GM23248 (cell line): ENCODE results near the gene ZMYM2. TPM values are rescaled to one million over a fixed set of nuclear protein-coding genes. Genes with fewer than 3 reads are reported as not detected.
A peak's percentile ranks its signal among the peaks of the same experiment; 100 is the strongest.

Source experiments
- DNase-seq: peaks from one replicate; pipeline ENCODE4 v3.0.0-alpha.2; 2015
- H2AFZ ChIP-seq: fragments of 200-600 bp; sonication (generic); 2 replicates; pipeline ENCODE4 v1.6.1; 2016; ENCODE audit warnings: antibody characterized with exemption
- H3F3A ChIP-seq: fragments of 200-600 bp; sonication (generic); 2 replicates; pipeline ENCODE4 v1.6.1; 2016; ENCODE audit warnings: mild to moderate bottlenecking, antibody characterized with exemption, mixed run types; ENCODE audit not compliant: insufficient read depth
- H3K27ac ChIP-seq: fragments of 200-600 bp; sonication (generic); 2 replicates; pipeline ENCODE4 v1.5.1; 2016; ENCODE audit warnings: mild to moderate bottlenecking
- H3K27me3 ChIP-seq: fragments of 200-600 bp; sonication (generic); replicated peaks from 2 replicates; pipeline ENCODE4 v1.6.1; 2016; ENCODE audit warnings: mild to moderate bottlenecking; ENCODE audit not compliant: insufficient read depth
- H3K36me3 ChIP-seq: fragments of 200-600 bp; sonication (generic); 2 replicates; pipeline ENCODE4 v1.6.1; 2016; ENCODE audit warnings: low read depth, mild to moderate bottlenecking
- H3K4me1 ChIP-seq: fragments of 200-600 bp; sonication (generic); 2 replicates; pipeline ENCODE4 v1.6.1; 2016; ENCODE audit warnings: mild to moderate bottlenecking; ENCODE audit not compliant: insufficient read depth
- H3K4me2 ChIP-seq: fragments of 200-600 bp; sonication (generic); one replicate; pipeline ENCODE4 v1.6.1; 2016; ENCODE audit warnings: mild to moderate bottlenecking; ENCODE audit not compliant: unreplicated experiment
- H3K4me3 ChIP-seq: fragments of 200-600 bp; sonication (generic); 2 replicates; pipeline ENCODE4 v1.5.1; 2016; ENCODE audit warnings: mild to moderate bottlenecking
- H3K79me2 ChIP-seq: fragments of 200-600 bp; sonication (generic); 2 replicates; pipeline ENCODE4 v1.6.1; 2016; ENCODE audit warnings: mild to moderate bottlenecking; ENCODE audit not compliant: insufficient read depth
- H3K9ac ChIP-seq: fragments of 200-600 bp; sonication (generic); 2 replicates; pipeline ENCODE4 v1.6.1; 2016; ENCODE audit warnings: mild to moderate bottlenecking
- H3K9me2 ChIP-seq: fragments of 200-600 bp; sonication (generic); 2 replicates; pipeline ENCODE4 v1.6.1; 2016; ENCODE audit warnings: mixed run types, mild to moderate bottlenecking, moderate library complexity; ENCODE audit not compliant: insufficient read depth
- H3K9me3 ChIP-seq: fragments of 200-600 bp; sonication (generic); one replicate; pipeline ENCODE4 v1.6.1; 2017; ENCODE audit warnings: low read depth
- H4K20me1 ChIP-seq: fragments of 200-600 bp; sonication (generic); 2 replicates; pipeline ENCODE4 v1.6.0; 2016; ENCODE audit not compliant: insufficient read depth
- EZH2 ChIP-seq: fragments of 200-600 bp; sonication (generic); IDR thresholded peaks from 2 replicates; pipeline ENCODE4 v1.6.1; 2018; ENCODE audit warnings: antibody characterized with exemption, mild to moderate bottlenecking; ENCODE audit not compliant: insufficient read depth, poor library complexity, severe bottlenecking
- EZH2phosphoT487 ChIP-seq: fragments of 200-600 bp; sonication (generic); IDR thresholded peaks from 2 replicates; pipeline ENCODE4 v1.6.1; 2018; ENCODE audit warnings: antibody characterized with exemption, moderate library complexity, mild to moderate bottlenecking, low read depth; ENCODE audit not compliant: insufficient read depth
- WGBS, 2 experiments: methylation state at CpG; one replicate each; pipeline ENCODE4 v1.1.6; 2015 to 2017; ENCODE audit warnings: low lambda C conversion rate in 2 of 2, low coverage in 1 of 2; ENCODE audit errors: missing lambda C conversion rate in 2 of 2; 5-methylcytosine and 5-hydroxymethylcytosine counted together
- in situ Hi-C: fragments of 300-500 bp; cut with MboI; formaldehyde crosslinking; loops from 2 replicates; pipeline ENCODE4 v1.15.0; 2020
- polyA plus RNA-seq: library from polyadenylated mRNA; unstranded; fragments of >200 nt; fragmentation: Nextera tagmentation; extraction: Ambion mirVana; gene quantifications from 2 replicates; pipeline ENCODE4 v1.2.1, GENCODE V29; 2016
- total RNA-seq: library from RNA; depleted of rRNA; stranded (reverse); fragments of >200 nt; shearing (Covaris generic); gene quantifications from 2 replicates; pipeline ENCODE4 v1.2.3, GENCODE V29; 2014

ZMYM2 gene
- total and polyA plus RNA-seq, 2 experiments from 2014 or later, result 14.9 to 35.0 TPM

DNA sequence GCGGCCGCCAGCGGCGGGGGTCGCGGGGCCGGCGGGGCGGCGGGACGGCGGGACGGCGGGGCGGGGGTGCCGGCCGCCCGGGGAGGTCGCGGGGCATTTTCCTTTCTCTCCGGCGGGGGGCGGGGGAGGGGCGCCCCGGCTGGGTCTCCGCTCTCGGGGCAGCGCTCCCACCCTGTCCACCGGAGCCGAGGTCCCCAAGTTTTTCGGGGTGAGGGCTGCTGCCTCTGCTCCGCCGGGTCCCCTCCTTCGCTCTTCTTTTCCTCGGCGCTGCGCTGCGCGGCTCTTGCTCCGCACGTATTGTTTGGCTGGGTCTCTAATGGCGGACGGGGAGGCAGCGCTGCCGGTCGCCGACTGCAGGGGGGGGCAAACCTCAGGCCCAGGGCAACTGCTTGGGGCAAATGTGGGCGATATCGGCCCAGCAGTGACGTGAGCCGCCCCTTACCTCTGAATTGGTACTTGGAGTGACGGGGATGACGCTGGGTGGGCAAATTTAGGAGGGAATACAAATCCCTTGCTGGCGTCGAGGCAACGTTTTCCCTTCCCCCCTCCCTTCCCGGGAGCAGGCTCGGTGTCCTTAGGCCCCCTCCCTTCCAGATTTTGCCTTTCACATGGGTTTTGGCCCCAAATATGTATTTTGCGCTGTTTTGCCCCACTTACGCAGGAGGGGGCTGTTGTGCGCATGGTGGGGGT is 759 bp downstream of the ZMYM2 start:
- DNase-seq, result peak; percentile 81
- peak overlapping the region; percentile 87 for H3K9ac ChIP-seq

DNA sequence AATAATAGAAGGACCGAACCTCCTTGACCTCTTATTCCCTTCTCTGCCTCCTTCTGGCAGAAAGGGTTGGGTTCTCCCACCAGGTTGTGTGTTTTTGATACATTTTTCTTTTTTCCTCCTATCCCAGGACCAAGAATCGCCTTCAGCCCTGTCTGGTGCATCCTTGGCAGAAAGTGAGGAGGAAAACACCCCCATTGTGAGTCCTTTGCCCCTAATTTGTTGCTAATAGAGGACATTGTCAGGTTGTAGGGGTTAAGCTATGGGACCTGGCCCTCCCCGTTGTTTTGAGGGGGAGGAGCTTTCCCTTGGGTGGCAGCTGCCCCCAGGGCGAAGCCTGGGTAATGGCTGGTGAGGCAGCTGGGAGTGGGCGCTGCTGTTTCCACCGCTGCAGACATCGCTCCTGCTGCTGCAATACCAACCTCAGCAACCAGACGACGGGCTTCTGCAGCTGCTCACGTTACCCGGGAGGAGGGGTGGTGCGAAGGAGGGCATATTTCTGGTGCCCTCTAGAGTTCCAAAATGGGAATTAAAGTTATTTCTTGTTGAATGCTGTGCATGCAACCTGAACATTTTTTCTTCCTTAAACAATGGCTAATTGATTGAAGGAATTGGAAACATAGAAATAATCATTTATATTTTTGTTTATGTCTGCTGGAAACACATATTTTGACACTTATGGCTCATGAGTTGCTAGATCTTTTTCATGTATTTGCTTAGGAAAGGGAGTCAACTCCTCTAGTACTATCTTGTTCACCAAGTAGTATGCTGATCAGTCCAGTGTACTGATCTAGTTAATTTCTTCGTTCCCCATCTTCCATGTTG is 1.5 kb downstream of the ZMYM2 start:
- Histone ChIP-seq H3K9ac (peak overlapping the region; percentile 87), H3K79me2 (peaks cover 57% of the 10 kb centered on the region), H2AFZ (peak overlapping the region; percentile 81), H3F3A (peaks cover 12% of the 10 kb centered on the region; the same call in 1 of the 2 replicates), H3K4me2 (peak overlapping the region; percentile 93), H3K9me3 (no peaks in the 10 kb centered on the region), H3K4me3 (peak overlapping the region; percentile 78), H3K9me2 (no peaks in the 10 kb centered on the region), H4K20me1 (peaks cover 17% of the 10 kb centered on the region; the same call in 1 of the 2 replicates), H3K36me3 (peaks cover 33% of the 10 kb centered on the region), H3K27me3 (no peaks in the 10 kb centered on the region), H3K27ac (peak overlapping the region; percentile 83), H3K4me1 (peaks cover 20% of the 10 kb centered on the region)
- 0 to 3% methylated on average over 13 of the region's 13 CpGs for WGBS, 2 experiments
- in situ Hi-C loops, result no loop called here
- peak; percentile 97 for DNase-seq
- TF ChIP-seq EZH2phosphoT487 (no peak), EZH2 (no peak)

More for the DNA sequence above, 759 bp downstream of the ZMYM2 start:
- Histone ChIP-seq H3K9me3 (no peaks in the 10 kb centered on the region), H3K36me3 (peaks cover 28% of the 10 kb centered on the region), H3K27ac (peak overlapping the region; percentile 83), H3K9me2 (no peaks in the 10 kb centered on the region), H3K4me2 (peak overlapping the region; percentile 93), H2AFZ (peak overlapping the region; percentile 81), H3K27me3 (no peaks in the 10 kb centered on the region), H3K4me1 (peaks cover 20% of the 10 kb centered on the region), H3K4me3 (peak overlapping the region; percentile 78), H4K20me1 (peaks cover 16% of the 10 kb centered on the region; the same call in 1 of the 2 replicates), H3F3A (peaks cover 12% of the 10 kb centered on the region; the same call in 1 of the 2 replicates), H3K79me2 (peaks cover 49% of the 10 kb centered on the region)
- TF ChIP-seq EZH2phosphoT487 (no peak), EZH2 (no peak)
- in situ Hi-C loops, result no loop called here
- 1% methylated on average over 32 to 34 of the region's 61 CpGs for WGBS, 2 experiments

DNA sequence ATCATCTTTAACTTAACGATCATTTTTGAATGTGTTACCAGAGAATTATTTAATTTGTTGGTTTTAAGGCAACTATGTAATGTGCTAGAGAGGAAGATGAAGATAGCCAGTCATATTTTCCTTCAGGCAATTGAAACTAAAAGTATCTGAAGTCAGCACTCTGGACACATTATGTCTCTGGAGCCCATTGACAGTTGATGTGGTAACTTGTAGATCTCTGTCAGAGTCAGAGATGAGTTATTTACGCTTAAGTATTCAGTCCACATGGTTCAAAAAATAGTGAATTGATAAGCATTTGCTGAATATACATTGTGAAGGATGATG is 2.1 kb downstream of the ZMYM2 start:
- no peaks in the 10 kb centered on the region for H3K9me3 ChIP-seq
- no peaks in the 10 kb centered on the region for H3K27me3 ChIP-seq
- 48% methylated on average over 2 of the region's 2 CpGs for WGBS, 2 experiments
- no peak for TF ChIP-seq EZH2phosphoT487
- TF ChIP-seq EZH2, result no peak
- H3K9ac ChIP-seq, result peak overlapping the region; percentile 47
- in situ Hi-C loops, result no loop called here
- H4K20me1 ChIP-seq, result peaks cover 21% of the 10 kb centered on the region; the same call in 1 of the 2 replicates
- H3K4me1 ChIP-seq, result peaks cover 20% of the 10 kb centered on the region
- H3K36me3 ChIP-seq, result peaks cover 37% of the 10 kb centered on the region
- peak; percentile 20 for DNase-seq
- H3K4me2 ChIP-seq, result peak overlapping the region; percentile 93
- H3K4me3 ChIP-seq, result peak overlapping the region; percentile 78
- peaks cover 62% of the 10 kb centered on the region for H3K79me2 ChIP-seq
- H3K9me2 ChIP-seq, result no peaks in the 10 kb centered on the region
- H3K27ac ChIP-seq, result 0 out of 2 replicates have a peak overlapping the region, but pooled peaks have one; percentile 3
- peaks cover 12% of the 10 kb centered on the region; the same call in 1 of the 2 replicates for H3F3A ChIP-seq
- no peak overlapping the region for H2AFZ ChIP-seq

DNA sequence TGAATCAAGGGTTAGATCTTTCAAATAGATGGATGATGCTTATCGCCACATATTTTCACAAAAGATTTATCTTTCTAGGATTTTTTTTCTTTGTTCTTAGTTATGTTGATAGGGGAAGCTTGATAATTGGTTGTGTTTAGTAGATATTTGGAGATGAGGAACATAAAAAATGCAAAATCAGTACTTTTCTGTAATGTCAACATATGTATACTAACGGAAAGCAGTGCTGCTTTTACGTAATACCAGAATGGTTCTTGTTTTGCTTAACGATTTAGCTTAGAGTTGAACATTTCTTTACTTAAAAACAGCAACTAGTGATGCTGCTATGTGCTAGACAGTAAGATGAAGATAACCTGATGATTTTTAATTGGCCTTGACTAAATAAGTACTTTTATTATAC is 3.0 kb downstream of the ZMYM2 start:
- TF ChIP-seq EZH2phosphoT487, result no peak
- TF ChIP-seq EZH2, result no peak
- Histone ChIP-seq H2AFZ (no peak overlapping the region), H3K4me3 (peak overlapping the region; percentile 78), H4K20me1 (peaks cover 21% of the 10 kb centered on the region; the same call in 1 of the 2 replicates), H3K27me3 (no peaks in the 10 kb centered on the region), H3K4me1 (peaks cover 20% of the 10 kb centered on the region), H3K9me3 (no peaks in the 10 kb centered on the region), H3K36me3 (peaks cover 37% of the 10 kb centered on the region), H3K27ac (no peak overlapping the region), H3K4me2 (peak overlapping the region; percentile 93), H3F3A (peaks cover 12% of the 10 kb centered on the region; the same call in 1 of the 2 replicates), H3K79me2 (peaks cover 71% of the 10 kb centered on the region), H3K9ac (peak overlapping the region; percentile 9; the same call in 1 of the 2 replicates), H3K9me2 (no peaks in the 10 kb centered on the region)
- no peak for DNase-seq
- WGBS, 2 experiments, result 67 to 68% methylated on average over 4 of the region's 4 CpGs
- in situ Hi-C loops, result no loop called here
